EL (cell line): Measurements from ENCODE around the gene CDC42SE1.

Source experiments
- DNase-seq: peaks from one replicate; pipeline ENCODE4 v3.0.0-alpha.2; 2016

CDC42SE1 gene

GRCh38 chr1:151008244-151009205 is 50.9 kb downstream of the CDC42SE1 start, which contains the start of gene PRUNE1:
PRUNE1 (plus strand) TSS chr1:151008449; CDS start chr1:151008633, 184 bp downstream.
- peak; percentile 95 for DNase-seq

GRCh38 chr1:151007853-151008243 is 51.6 kb downstream of the CDC42SE1 start:
- DNase-seq = no peak

DNA sequence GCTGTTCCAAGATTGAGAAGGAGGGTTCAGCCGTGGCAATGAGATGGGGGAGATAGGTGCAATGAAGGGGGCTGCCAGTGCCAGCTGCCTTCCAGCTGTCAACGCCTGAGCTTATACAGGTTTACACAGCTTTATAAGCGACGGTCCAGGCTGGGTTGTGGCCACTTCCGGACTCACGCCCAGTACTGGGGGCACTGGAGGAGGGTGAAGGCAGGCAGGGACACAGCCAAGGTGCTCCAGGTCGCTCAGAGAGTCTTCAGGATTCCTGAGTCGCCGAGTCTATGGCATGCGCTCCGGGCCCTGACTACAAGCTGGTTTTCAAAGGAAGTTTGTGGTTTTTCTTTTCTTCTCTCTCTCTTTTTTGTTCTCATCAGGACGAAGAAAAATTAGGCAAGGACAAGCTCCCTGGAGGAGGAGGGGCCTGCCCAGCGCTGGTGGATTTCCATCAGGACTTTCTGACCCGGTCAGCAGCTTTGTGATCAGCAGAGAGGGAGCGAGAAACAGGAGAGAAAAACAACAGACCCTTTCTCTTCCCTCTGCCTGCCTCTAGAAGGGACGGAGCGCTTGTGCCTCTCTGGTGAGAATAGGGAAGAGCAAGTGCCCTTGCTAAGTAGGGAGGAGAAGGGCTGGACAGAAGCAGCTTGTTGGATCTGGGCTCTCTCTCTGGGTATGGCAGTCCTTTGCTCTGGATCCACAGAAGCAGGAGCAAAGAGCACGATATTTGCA is 52.9 kb downstream of the CDC42SE1 start, which contains the start of gene MINDY1:
Gene MINDY1, minus strand, starts transcription at position 576 of the 726 bp plus-strand sequence. CDS start 4,285 bp downstream, outside the sequence.
- DNase-seq = peak; percentile 85

DNA sequence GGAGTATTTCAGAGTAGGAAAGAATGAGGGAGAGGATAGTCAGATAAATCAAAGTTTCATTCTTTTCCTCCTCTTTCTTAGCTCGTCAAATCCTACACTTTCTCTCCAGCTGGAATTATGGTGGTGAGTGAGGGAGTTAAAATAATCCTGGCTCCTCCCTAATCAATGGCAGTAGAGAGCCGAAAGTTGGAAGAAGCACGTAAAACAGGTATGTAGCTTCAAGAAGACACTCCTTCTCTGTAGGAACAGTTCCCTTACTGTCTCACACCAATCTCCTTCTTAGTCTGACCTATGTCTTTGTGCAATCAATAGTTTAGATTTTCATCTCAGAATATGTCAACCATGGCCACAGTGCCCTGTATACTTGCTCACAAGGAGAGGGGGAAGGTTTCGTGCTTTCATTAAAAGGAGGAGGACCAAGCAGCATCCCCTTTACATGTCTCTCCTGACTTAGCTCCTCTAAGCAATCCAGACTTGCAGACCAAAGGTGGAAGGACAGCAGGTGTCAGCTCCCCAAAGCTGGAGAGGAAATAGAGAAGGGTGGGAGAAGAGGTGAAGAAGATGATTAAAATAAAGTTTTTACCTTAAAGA is 53.6 kb downstream of the CDC42SE1 start:
- DNase-seq = no peak

GRCh38 chr1:151003180-151003579 is 56.2 kb downstream of the CDC42SE1 start:
- no peak for DNase-seq

DNA sequence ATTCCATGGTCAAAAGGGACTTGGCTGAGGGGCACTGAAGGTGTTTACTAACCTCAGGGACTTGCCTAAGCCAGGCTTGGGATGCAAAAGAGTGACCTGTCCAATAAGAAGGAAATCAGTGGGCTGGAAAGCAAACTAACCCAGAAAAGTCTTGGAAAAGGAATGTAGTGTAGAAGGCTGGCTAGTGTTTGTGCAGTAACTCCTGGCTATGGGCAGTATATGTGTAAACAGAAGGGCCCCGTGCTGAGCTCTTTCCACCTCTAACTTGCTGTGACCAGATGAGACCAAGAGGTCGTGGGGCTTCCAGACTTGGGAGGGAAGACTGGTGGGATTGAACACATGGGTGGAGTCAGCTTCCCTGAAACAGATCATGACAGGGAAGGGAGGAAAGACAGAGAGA is 56.8 kb downstream of the CDC42SE1 start:
- no peak for DNase-seq

DNA sequence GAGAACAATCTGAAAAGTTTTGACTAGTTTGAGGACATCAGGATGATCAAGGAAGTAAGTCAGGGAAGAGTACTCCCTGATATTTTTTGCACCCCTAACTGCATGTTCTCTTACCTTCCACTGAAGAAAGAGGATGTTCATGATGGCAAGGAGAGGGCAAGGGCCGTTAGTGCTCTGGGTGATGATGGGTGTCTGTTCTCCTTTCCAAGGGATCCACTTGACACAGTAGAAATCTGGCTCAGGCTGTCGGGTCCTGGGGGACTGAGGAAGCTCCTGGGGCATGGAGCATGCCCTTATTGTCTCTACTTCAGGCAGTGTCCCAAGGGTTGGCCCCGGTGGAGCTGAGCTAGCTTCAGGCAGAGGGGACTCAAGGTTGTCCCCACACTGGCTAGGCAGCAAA is 57.4 kb downstream of the CDC42SE1 start:
- no peak for DNase-seq

GRCh38 chr1:151001602-151002001 is 57.8 kb downstream of the CDC42SE1 start:
- DNase-seq = no peak
